Neural progenitor cell (in vitro differentiated cells): ENCODE data around the gene GCNT1. TPM values are rescaled to one million over a fixed set of nuclear protein-coding genes. Genes with fewer than 3 reads are reported as not detected.
"Not testable (repeated sequence)": the region's sequence is repeated elsewhere in the genome, so short reads cannot be mapped to it uniquely, and the experiment has no call there.

Source experiments
- DNase-seq: peaks from one replicate; pipeline ENCODE4 v3.0.0-alpha.2; 2016; ENCODE audit warnings: low spot score
- H2AFZ ChIP-seq: fragments of 200-600 bp; sonication (generic); replicated peaks from 2 replicates; pipeline ENCODE4 v1.6.1; 2016; ENCODE audit warnings: antibody characterized with exemption
- H3F3A ChIP-seq: fragments of 200-600 bp; sonication (generic); 2 replicates; pipeline ENCODE4 v1.6.1; 2016; ENCODE audit warnings: antibody characterized with exemption, low read depth
- H3K27ac ChIP-seq: fragments of 200-600 bp; sonication (generic); 2 replicates; pipeline ENCODE4 v1.5.1; 2016; ENCODE audit warnings: mild to moderate bottlenecking
- H3K27me3 ChIP-seq: fragments of 200-600 bp; sonication (generic); 2 replicates; pipeline ENCODE4 v1.6.1; 2016; ENCODE audit warnings: mild to moderate bottlenecking, moderate library complexity
- H3K36me3 ChIP-seq: fragments of 200-600 bp; sonication (generic); 2 replicates; pipeline ENCODE4 v1.5.1; 2016
- H3K4me1 ChIP-seq: fragments of 200-600 bp; sonication (generic); 2 replicates; pipeline ENCODE4 v1.6.1; 2016; ENCODE audit warnings: mixed run types
- H3K4me2 ChIP-seq: fragments of 200-600 bp; sonication (generic); 2 replicates; pipeline ENCODE4 v1.6.1; 2016
- H3K4me3 ChIP-seq: fragments of 200-600 bp; sonication (generic); 2 replicates; pipeline ENCODE4 v1.5.1; 2016
- H3K79me2 ChIP-seq: fragments of 200-600 bp; sonication (generic); 2 replicates; pipeline ENCODE4 v1.6.1; 2016; ENCODE audit warnings: low read depth
- H3K9ac ChIP-seq: fragments of 200-600 bp; sonication (generic); 2 replicates; pipeline ENCODE4 v1.6.1; 2016
- H3K9me3 ChIP-seq: fragments of 200-600 bp; sonication (generic); 2 replicates; pipeline ENCODE4 v1.5.1; 2016; ENCODE audit warnings: low read depth
- H4K20me1 ChIP-seq: fragments of 200-600 bp; sonication (generic); 2 replicates; pipeline ENCODE4 v1.6.1; 2016; ENCODE audit warnings: low read depth
- H3K27ac Mint-ChIP-seq: 3 replicates; pipeline ENCODE4 v1.8.0; 2021; ENCODE audit warnings: mixed read lengths
- H3K27me3 Mint-ChIP-seq: 2 replicates; pipeline ENCODE4 v1.8.0; 2022; ENCODE audit warnings: low read depth, mild to moderate bottlenecking, inconsistent platforms, moderate library complexity, mixed read lengths; ENCODE audit not compliant: insufficient read depth
- H3K36me3 Mint-ChIP-seq: 3 replicates; pipeline ENCODE4 v1.8.0; 2021; ENCODE audit warnings: mixed read lengths
- H3K4me1 Mint-ChIP-seq: 3 replicates; pipeline ENCODE4 v1.8.0; 2021; ENCODE audit warnings: mixed read lengths
- H3K4me3 Mint-ChIP-seq: 3 replicates; pipeline ENCODE4 v1.8.0; 2021; ENCODE audit warnings: mild to moderate bottlenecking, moderate library complexity, mixed read lengths
- H3K9me3 Mint-ChIP-seq: 3 replicates; pipeline ENCODE4 v1.8.0; 2020; ENCODE audit warnings: mixed read lengths
- CTCF ChIP-seq: fragments of 200-600 bp; sonication (generic); IDR thresholded peaks from 2 replicates; pipeline ENCODE4 v1.5.1; 2017; ENCODE audit warnings: antibody characterized with exemption, mild to moderate bottlenecking
- EZH2 ChIP-seq: fragments of 200-600 bp; sonication (generic); IDR thresholded peaks from 2 replicates; pipeline ENCODE4 v1.6.1; 2017; ENCODE audit warnings: antibody characterized with exemption, mild to moderate bottlenecking, moderate library complexity
- EZH2phosphoT487 ChIP-seq: fragments of 200-600 bp; sonication (generic); IDR thresholded peaks from 2 replicates; pipeline ENCODE4 v1.6.1; 2017; ENCODE audit warnings: antibody characterized with exemption
- total RNA-seq: library from RNA; depleted of rRNA; stranded (reverse); fragments of >200 nt; gene quantifications from 2 replicates; pipeline ENCODE4 v1.2.3, GENCODE V29; 2015; ENCODE audit warnings: low replicate concordance

GCNT1 gene
- total RNA-seq, 1 donor from 2014 or later = 25.5 TPM

DNA sequence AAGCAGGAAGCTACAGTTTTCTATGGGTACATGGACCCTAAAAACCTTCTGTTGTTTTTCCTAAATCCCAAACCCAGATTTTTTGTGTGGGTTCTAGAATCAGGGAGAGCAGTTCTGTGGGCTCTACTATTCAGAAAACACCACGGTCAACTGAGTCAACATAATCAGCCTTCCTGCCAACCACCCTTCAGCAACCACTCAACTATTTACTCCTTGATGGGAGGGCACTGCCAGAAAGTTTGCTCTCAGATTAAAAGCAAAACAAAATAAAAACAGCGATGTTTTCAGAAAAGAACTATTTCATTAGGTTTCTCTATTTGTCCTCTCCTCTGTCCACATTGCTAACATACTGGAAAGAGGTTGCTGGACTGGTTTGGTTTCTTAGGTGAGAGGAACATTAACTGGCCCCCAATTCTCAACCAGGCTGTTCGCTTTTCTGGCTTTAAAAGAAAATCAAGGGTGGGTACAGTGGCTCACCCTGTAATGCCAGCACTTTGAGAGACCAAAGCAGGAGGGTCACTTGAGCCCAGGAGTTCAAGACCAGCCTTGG lies 72.3 kb downstream of the GCNT1 start:
- peaks cover 4% of the 10 kb centered on the region for H3K27me3 Mint-ChIP-seq
- Histone ChIP-seq H3K27me3 (no peaks in the 10 kb centered on the region), H3K4me1 (no peaks in the 10 kb centered on the region), H3K36me3 (no peaks in the 10 kb centered on the region), H3K27ac (no peak overlapping the region), H3K9ac (no peak overlapping the region), H3K4me2 (no peak overlapping the region), H2AFZ (no peak overlapping the region), H3K79me2 (no peaks in the 10 kb centered on the region), H4K20me1 (no peaks in the 10 kb centered on the region), H3K4me3 (no peak overlapping the region), H3K9me3 (no peaks in the 10 kb centered on the region), H3F3A (no peaks in the 10 kb centered on the region)
- H3K4me3 Mint-ChIP-seq = no peak overlapping the region
- H3K4me1 Mint-ChIP-seq = peaks cover 3% of the 10 kb centered on the region
- no peak for DNase-seq
- no peaks in the 10 kb centered on the region for H3K36me3 Mint-ChIP-seq
- no peak overlapping the region for H3K27ac Mint-ChIP-seq
- no peaks in the 10 kb centered on the region for H3K9me3 Mint-ChIP-seq
- TF ChIP-seq CTCF = no peak
- TF ChIP-seq EZH2 = no peak
- no peak for TF ChIP-seq EZH2phosphoT487

DNA sequence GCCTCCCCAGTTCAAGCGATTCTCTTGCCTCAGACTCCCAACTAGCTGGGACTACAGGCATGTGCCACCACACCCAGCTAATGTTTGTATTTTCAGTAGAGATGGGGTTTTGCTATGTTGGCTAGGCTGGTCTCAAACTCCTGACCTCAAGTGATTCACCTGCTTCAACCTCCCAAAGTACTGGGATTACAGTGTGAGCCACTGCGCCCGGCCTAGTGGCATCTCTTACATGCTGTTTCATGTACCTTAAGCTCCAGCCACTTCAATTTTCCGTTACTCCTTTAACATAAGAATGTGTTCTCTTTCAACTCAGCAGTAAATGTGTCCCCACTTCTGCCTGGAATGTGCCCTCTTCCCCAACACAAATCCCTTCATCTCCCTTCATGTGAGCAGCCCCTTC lies 73.9 kb downstream of the GCNT1 start:
- not testable (repeated sequence) for H3K79me2 ChIP-seq, H3K4me2 ChIP-seq, H3K4me1 ChIP-seq, H3K36me3 Mint-ChIP-seq, H3K9me3 Mint-ChIP-seq, H3K4me1 Mint-ChIP-seq, H3K36me3 ChIP-seq, H3K9ac ChIP-seq, H3F3A ChIP-seq, H3K27me3 ChIP-seq, H3K4me3 Mint-ChIP-seq, H3K27ac Mint-ChIP-seq, H3K27ac ChIP-seq, DNase-seq, H3K4me3 ChIP-seq, H3K9me3 ChIP-seq, H3K27me3 Mint-ChIP-seq, H4K20me1 ChIP-seq
- peak overlapping the region; percentile 79 for H2AFZ ChIP-seq

GRCh38 chr9:76534026-76534425 lies 75.0 kb downstream of the GCNT1 start:
- Histone ChIP-seq H3K9me3 (no peaks in the 10 kb centered on the region), H3K27me3 (no peaks in the 10 kb centered on the region), H3F3A (no peaks in the 10 kb centered on the region), H4K20me1 (no peaks in the 10 kb centered on the region), H3K79me2 (no peaks in the 10 kb centered on the region), H3K4me2 (no peak overlapping the region), H3K27ac (no peak overlapping the region), H3K9ac (no peak overlapping the region), H3K4me1 (peaks cover 4% of the 10 kb centered on the region), H3K36me3 (no peaks in the 10 kb centered on the region), H2AFZ (no peak overlapping the region), H3K4me3 (no peak overlapping the region)
- no peak overlapping the region for H3K4me3 Mint-ChIP-seq
- no peak overlapping the region for H3K27ac Mint-ChIP-seq
- H3K36me3 Mint-ChIP-seq = no peaks in the 10 kb centered on the region
- H3K27me3 Mint-ChIP-seq = peaks cover 4% of the 10 kb centered on the region
- TF ChIP-seq EZH2 (no peak), EZH2phosphoT487 (no peak), CTCF (no peak)
- DNase-seq = no peak
- peaks cover 3% of the 10 kb centered on the region for H3K4me1 Mint-ChIP-seq
- no peaks in the 10 kb centered on the region for H3K9me3 Mint-ChIP-seq

DNA sequence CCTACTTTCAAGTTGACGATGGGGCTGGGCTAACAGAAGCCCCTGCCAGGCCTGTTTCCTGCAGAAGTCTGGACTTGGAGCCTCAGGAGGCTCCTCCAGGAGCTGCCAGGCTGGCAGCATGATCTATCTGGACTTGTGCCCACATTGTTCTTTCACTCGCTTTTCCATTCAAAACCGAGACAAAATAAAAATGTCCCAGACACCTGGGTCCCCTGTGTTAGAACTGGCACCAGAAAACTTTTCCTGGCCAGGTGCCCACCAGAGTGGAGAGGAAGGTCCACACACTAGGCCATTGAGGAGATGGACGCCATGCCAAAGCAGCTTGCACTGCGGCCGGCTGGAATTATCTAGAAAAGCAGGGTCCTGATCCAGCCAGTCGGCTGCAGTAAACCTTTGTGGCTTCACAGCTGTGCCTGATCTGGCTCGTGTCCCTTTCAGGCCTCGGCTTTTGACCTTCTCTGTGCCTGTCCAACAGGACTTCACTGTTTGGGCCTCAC lies 78.2 kb downstream of the GCNT1 start:
- Histone ChIP-seq H2AFZ (peak overlapping the region; percentile 26), H3K9ac (no peak overlapping the region), H3K9me3 (no peaks in the 10 kb centered on the region), H3K79me2 (no peaks in the 10 kb centered on the region), H3K27ac (no peak overlapping the region), H3K4me1 (peaks cover 6% of the 10 kb centered on the region), H3K27me3 (no peaks in the 10 kb centered on the region), H4K20me1 (no peaks in the 10 kb centered on the region), H3F3A (no peaks in the 10 kb centered on the region), H3K4me2 (no peak overlapping the region), H3K4me3 (no peak overlapping the region), H3K36me3 (no peaks in the 10 kb centered on the region)
- Mint-ChIP-seq H3K36me3 (no peaks in the 10 kb centered on the region), H3K4me3 (no peak overlapping the region), H3K4me1 (peaks cover 7% of the 10 kb centered on the region), H3K27ac (no peak overlapping the region), H3K27me3 (peaks cover 4% of the 10 kb centered on the region), H3K9me3 (no peaks in the 10 kb centered on the region)
- no peak for TF ChIP-seq CTCF
- TF ChIP-seq EZH2phosphoT487 = no peak
- TF ChIP-seq EZH2 = no peak
- DNase-seq = peak; percentile 8
